Right forelimb (tissue), 1 donor: ENCODE measurements around the gene E2F7.

Source experiments
- DNase-seq: peaks from one replicate; pipeline ENCODE4 v3.0.0-alpha.2; 2018

Gene E2F7

DNA sequence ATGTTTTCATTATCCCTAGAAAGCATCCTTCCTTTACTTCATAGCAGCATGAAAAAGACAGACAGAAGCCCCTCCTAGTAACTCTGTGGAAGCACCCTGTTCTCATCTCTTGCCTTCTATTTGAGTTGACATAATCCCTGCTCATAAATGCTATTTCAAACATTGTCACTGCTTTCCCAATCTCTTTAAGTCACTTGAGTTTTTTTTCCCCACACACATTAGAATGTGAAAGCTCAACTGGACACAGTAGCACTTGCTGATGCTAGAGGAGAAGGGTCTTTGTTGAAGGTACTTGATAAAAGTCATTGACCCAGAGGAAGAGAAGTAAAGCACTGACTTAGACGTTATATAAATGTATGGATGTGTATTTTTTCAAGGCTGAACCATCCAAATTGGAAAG is 3.0 kb downstream of the E2F7 start:
- no peak for DNase-seq

DNA sequence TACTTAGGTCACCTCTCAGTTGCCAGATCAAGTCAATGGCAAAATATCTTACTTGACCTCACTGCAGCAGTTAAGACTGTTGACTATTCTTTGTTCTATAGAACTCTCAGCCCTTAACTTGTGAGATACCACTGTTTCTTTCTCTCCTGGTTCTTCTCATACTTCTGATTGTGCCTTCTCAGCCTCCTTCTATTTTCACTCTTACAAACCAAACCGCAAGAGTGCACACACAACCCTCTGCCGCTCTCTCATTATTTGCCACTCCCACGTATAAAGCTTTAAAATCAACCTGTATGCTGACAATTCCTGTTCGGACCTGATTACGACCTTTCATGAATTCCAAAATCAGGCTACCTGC is 4.5 kb downstream of the E2F7 start:
- DNase-seq = no peak

DNA sequence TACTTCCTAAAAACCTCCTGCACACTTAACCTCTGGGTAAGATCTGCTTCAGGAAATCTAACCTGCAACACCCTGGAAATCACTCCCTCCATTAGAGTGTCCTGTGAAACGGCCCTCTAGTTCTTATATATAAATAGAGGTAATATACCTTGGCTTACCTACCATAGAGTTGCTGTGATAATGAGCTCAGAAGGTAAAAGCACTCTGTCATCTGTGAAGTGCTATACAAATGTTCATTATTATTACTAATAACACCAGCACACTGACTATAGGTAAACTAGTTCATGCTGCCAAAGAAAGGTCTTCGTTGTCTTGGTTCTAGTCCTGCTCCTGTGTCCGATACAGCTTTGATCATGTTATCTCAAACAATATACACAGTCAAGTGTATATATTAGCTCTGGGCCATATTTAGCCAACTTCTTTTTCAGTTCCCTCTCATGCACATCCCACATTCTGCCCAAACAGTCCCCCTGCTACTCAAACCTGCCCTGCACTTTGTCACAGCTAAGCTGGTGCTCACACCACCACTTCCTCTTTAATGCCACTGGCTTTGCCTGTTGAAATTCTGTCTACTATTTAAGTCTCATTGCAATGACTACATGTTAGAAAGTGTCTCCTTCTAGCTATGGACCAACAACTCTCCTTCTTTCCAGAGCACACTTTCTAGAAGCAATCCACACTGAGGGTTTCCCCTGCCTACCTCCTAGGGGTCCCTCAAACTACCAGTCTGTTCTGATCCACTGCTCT is 5.1 kb downstream of the E2F7 start:
- DNase-seq = no peak

DNA sequence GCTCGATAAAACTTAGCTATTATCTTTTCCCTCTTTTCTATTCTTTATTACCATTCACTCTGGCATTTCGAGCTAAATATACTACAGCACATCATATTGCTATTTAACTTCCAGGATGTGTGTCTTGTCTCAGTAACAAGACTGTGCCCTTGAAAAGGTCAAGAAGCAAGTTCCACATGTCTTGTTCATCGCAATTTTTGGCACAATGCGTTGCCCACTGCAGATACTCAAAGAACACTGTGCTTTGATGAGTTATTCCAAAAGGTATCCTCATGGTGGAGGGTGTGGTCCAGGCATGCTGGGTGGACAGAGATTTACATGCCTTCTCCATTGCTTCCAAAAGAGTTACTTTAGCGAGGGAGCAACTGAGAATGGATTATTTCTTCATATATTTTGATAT is 6.6 kb downstream of the E2F7 start:
- DNase-seq = no peak

DNA sequence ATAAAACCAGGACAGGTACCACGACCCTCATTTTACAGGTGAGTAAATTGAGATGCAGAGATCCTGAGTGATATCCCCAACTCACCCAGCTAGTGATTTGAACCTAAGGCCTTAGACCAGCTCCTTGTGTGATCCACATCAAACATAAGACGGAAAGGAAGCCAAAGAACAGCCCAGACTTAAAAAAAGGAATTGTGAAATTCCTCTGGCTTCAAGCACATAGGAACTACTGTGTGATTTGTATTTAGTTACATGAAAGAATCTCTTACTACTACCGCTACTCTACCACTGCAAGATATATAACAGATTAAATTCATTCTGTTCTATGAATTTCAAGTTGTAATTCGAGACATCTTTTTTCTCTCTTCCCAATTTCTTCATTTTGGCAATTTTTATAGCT is 10.5 kb downstream of the E2F7 start:
- no peak for DNase-seq

DNA sequence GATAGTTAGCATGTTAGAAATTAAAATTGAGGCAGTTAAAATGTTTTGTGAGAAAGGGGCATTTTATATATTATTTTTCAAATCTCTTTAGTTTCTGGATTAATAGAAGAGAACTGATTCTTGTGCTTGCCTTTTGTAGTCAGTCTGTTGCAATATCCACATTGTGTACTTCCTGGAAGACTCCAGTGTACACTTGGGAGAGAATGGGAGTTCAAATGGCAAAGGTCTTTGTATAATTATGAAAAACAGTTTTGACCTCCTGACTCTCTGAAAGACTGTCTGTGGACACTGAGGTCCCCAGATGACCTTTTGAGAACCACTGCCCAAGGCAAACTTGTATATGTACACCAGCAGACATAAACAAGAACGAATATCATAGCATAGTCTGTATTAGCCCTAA is 12.1 kb downstream of the E2F7 start:
- DNase-seq = no peak

DNA sequence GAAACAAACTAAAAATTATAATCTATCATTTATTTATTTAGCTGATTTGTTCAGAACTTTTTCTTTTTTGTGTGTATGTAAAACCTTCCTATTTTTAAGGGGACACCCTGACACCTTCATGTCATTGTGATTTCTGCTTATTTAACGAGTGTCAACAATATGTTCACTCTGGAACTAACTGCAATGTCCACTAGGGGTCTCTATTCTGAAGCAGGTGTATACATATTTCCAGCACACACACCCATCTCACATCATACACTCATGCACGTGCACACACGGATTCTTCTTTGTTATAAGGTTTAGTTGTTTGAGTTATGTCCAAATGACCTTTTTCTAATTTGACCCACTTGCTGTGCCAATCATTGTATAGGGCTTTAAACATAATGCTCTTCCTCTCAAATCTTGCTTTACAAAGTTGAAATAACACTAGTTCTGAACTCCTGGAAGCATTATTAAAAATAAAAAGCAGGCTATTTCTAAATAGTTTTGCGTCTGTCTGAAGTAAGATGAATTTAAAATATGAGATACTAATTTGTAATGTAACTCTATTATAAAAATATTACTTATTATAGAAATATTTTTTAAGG is 15.5 kb downstream of the E2F7 start:
- DNase-seq = no peak

DNA sequence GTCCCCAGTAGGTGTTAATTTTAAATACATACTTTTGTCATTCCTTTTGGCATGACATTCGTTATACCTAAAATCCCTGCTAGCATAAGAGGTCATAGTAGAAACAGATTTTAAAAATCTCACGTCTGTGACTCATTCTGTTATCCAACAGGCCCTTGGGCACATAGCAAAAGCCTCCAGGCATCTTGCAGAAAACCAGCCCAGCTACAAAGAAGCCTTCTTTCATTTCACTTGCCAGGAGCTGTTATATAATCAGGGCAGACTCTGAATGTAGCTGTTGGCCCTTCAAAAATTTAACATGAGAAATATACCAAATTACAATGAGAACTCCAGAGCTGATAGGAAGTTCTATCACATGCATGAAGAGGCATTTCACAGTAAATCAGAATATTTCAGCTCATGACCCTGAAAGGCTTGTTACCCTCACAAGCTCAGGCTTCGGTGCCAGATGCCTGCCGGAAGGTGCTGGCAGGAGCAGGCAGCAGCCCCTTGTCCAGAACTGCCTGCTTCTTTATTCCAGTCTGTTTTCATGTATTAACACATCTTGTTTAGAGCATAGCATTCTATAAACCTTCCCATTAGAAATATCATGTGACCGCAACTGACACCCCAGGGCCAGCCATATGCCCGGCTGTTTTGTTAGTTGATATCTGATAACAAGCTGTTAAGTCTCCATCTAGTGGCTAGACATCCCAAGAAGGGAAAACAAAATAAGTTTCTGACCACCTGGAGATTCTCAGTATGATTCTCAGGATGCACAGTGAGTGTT is 17.8 kb downstream of the E2F7 start:
- no peak for DNase-seq

DNA sequence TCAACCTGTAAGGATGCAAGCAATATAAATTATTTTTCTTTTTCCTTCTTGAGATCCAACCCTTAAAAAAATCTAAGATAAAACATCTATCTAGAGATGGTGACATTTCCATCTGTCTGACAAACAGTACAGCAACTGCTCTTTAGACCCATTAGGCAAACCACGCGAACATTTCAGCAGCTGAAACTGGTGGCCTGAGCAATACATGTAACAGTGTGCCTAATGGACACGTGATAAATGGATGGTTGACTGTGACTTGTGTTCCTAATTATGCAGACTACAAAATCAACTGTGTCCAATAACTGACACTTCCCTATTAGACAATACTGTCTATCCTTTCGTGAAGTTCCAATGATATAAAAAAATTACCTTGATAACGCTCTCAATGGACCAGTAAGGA is 18.9 kb downstream of the E2F7 start:
- DNase-seq = no peak

DNA sequence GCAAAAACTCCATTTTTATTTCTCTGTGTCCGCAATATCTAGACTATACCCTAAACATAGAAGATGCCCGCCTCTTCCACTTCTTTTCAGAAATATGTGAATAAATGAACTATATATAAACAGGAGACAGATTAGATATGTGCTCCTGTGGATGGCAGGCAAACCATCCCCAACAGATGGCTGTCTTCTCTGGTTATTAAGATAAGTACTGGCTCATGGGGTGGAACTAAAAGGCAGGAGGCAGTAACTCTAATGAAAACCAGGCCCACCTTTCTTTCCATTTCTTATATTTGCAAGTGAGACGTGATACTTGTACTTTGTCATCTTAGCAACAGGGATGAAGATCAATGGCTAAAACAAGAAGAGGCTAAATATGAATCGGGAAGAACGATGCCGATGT is 20.2 kb downstream of the E2F7 start:
- no peak for DNase-seq

DNA sequence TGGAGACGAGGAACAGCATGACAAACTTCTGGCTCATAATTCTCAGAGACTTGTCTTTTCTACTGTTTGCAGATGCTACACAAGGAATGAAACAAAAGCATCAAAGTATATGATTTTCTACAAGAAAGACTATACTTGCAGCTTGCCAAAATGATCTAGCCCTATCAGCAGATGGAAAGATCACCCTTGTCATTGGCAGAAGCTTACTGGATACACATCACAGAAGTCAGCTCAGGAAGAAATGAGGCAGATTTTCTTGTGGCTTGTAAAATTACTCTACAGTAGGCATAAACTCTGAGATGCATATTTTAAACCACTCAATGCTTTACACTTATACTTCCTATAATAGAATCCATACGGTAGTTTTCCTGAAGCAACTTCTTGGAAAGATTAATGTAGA is 20.6 kb downstream of the E2F7 start:
- no peak for DNase-seq

DNA sequence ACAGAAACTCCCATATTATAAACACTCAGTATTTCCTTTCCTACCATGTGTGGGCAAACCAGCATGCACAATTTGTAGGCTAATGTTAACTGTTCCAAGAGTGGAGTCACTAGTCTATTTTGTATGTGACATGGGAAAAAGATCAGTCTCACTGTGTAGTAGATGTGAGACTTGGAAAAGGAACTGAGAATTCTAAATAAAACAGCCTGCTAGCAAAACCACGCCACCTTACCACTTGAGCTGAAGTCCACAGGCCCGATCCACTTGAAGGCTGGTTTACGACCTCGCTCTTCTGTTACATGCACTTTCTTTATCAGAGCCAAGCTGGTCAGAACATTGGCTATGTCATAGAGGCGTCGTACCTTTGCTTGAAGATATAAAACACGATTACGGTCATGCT is 22.5 kb downstream of the E2F7 start:
- no peak for DNase-seq

DNA sequence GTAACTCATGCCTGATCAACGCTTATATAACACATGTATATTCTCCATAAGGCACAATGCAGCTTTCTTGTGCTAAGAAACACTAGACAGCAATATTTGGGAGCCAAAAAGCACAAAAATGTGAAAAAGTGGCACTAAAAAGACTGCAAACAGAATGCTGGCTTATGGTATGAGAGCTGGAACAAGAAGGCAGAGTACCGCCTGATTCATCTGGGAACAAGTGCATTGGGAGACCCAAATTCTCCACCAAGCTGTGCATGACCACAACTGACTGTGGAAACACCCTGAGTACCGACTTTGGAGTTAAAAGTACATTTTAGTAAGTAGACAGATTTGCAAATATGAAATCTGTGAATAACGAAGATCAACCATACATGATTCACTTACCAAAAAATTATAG is 25.1 kb downstream of the E2F7 start:
- DNase-seq = no peak

DNA sequence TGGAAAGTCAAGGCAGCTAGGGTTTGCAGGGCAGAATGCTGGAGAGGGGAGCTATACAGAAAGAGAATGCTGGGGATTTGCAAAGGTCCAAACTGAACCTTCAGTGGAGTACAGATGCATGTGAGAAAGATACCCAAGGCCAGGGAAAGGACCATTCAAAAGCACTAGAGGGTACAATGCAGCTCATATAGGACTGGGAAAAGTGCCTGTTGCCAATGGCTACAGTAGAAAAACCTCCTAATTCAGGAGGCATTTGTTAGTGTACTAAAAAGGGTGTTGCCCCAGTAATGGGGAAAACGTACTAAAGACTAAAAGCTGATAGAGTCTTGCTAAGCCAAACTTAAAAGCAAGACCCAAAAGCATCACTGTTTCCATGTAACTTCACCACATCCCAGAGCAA is 30.1 kb downstream of the E2F7 start:
- DNase-seq = no peak

DNA sequence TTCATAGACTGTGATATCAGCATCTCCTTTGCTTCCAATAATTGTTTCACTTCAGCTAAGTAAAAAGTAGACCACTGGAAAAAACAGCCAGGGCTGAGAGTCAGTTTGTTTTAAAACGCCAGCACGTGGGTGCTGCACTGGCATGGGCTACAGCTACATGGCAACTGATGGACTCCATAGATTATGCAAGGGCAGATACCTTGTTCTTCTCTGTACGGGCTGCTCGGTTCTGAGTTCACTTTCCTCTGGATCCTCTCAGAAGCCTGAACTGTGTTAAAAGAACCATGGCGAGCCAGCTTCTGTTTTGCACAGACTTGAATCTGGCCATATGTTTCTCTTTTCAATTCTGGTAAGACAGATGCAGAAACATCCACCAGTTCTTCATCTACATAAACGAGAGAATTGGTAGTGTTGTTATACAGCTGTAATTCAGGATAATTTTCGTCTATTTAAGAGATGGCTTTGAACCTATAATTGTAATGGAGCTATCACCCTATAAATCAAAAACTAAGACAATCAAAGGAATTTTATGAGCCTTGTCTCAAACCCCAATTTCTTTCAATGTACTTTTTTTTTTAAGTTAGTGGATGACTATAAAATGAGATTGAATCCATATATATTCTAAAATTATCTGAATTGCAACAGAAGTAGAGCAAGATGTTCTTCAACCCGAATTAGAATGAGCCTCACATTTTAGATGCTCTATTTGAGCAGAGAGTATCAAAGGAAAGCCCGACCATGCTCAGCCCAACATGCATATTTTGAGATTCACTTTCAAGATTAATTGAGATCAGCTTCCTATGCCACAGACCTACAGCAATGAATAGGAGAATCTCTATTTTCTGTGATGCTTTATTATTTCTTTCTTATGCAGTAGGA is 31.5 kb downstream of the E2F7 start:
- DNase-seq = no peak

DNA sequence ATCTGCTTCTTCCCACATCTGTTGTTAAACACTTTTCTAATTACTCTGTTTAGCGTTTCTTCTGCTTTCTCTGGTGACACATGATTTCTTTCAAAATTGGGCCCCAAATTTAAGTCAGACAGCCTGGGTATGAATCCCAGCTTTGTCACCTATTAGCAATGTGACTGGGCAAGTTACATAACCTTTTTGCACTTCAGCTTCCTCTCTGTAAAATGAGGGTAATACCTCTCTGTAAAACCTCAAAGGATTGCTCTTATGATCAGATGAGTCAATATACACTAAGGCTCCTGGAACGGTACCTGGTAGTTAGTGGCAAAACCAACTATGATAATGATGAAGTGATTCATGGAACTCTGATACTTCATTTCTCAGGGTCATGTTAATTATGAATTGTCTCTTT is 33.0 kb downstream of the E2F7 start:
- DNase-seq = no peak

DNA sequence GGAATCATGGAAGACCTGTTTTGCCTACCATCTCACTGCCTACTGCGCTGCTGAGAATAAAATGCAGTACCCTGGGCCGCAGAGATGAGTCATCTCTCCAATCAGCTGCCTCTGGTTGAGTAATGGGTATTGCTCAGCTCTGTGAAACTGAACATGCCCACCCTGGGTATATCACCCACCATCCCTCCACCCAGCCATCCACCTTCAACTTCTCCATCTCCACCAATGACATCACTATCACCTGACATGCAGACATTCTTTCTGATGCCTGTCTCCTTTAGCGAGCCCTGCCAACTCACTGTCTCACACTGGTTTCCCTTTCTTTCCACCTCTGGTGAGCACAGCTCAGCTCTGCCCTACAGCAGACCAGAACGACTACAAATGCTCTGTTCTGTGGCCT is 33.6 kb downstream of the E2F7 start:
- DNase-seq = no peak

DNA sequence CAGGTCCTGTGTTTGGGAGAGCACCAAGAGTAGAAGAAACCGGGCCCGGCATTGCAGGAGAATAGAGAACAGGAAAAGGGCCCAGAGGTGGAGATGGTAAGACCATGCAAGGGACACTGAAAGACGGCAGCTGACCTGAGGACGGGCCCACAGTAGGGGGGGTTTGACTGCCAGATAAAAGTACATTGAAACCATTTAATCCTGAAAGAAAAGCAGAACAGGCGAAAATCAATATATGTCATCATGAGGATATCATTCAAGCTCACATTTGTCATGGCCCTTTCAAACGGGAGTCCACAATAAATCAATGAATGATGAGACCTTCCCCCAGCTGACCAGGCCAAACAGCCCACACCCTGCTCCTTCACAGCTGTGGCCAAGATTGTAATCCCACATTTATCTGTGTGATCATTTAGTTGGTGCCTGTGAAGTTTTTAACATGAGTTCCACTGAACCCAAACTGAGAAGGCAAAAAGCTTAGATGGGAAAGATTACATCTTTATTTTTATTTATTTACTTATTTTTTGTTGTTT is 39.5 kb downstream of the E2F7 start:
- DNase-seq = no peak

DNA sequence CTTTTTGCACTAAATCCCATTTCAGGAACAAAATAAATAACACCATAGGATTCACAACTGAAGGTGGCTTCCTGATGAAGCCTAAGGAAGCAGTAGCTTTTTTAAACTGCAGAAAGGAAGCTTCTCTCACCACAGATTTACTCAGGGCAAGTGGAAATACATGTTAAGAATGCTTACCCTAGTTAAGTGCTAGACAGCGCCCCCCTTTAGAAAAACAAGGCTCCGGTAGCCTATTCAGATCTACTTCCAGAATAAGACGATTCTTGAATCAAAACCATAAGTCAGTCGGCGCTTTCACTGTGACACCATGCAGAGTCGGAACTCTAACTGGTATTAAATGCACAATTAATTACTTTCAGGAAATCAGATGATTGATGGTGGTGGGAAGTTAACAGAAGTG is 41.9 kb downstream of the E2F7 start:
- no peak for DNase-seq

DNA sequence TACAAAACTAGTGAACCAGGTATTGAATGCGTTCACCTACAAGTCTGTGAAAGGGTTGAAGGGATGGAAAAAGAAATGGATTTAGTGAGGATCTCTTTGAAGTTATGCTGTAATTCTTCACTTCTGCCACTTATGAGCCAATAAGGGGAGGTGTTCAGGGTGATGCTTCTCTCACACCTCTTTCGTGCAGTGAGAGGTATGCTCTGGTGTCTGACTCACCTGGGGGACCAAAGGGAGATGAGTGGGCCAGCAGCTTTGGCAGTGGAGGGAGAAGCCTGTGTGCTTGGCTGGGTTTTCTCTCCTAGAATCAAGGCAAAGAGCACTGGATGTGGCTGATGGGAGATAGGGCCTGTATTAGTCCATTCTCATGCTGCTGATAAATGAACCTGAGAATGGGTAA is 45.4 kb downstream of the E2F7 start:
- no peak for DNase-seq

DNA sequence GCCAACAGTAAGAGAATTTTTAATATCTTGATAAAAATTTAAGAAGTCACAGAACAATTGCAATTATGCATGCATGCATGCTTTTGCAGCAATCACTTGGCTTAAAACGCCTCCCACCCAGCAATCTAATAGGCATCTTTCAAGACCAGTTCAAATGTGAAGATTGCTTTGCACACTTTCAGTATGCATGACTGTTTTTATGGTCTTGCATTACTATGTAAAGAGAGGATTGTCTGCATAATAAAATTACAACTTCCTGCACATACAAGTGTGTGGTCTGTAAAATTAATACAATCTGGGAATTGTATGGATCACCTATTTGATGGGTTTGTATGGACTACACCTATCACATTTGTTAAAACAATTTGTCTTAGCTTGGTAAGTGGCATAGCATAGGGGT is 48.8 kb downstream of the E2F7 start:
- no peak for DNase-seq

DNA sequence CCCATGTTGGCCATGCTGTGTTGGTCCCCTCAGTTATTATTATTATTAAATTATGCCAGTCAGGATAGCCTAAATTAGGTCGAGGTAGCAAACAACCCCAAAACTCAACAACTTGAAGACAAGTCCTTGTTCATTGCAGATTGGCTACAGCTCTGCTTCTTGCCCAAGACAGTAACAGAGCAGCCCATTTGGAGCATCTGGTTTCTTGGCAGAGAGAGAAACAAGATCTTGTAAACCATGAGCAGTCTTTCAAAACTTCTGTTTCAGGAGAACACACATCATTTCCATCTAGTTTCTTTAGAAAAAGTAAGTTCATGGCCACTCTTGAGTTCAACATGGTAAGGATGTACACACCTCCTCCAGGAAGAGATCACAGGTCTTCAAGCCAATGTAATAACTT is 52.3 kb downstream of the E2F7 start:
- no peak for DNase-seq
